SK-N-MC (cell line): ENCODE data around the gene ATP8B3.

ENCODE experiments used
- DNase-seq: peaks from one replicate; pipeline ENCODE4 v3.0.0-alpha.2; 2011; ENCODE audit warnings: low read depth, low spot score
- H3K27ac ChIP-seq: fragments of 200-600 bp; sonication (generic); 2 replicates; pipeline ENCODE4 v1.5.1; 2016; ENCODE audit warnings: mixed run types
- H3K36me3 ChIP-seq: fragments of 200-600 bp; sonication (generic); 2 replicates; pipeline ENCODE4 v1.6.1; 2017; ENCODE audit warnings: antibody characterized with exemption, low read length, mixed read lengths; ENCODE audit not compliant: insufficient read depth
- H3K4me3 ChIP-seq: fragments of 200-600 bp; sonication (generic); 2 replicates; pipeline ENCODE4 v1.5.1; 2016
- H3K9ac ChIP-seq: fragments of 200-600 bp; sonication (generic); 2 replicates; pipeline ENCODE4 v1.8.0; 2017; ENCODE audit warnings: mixed run types, mixed read lengths; ENCODE audit not compliant: insufficient read length
- H3K9me3 ChIP-seq: fragments of 200-600 bp; sonication (generic); 2 replicates; pipeline ENCODE4 v1.6.1; 2017; ENCODE audit warnings: low read depth, mild to moderate bottlenecking, antibody characterized with exemption, low read length, moderate library complexity, mixed read lengths
- EZH2 ChIP-seq: fragments of 200-600 bp; sonication (generic); IDR thresholded peaks from one replicate; pipeline ENCODE4 v1.6.1; 2017; ENCODE audit warnings: antibody characterized with exemption
- FOXP2 ChIP-seq: optimal IDR thresholded peaks from 2 replicates; pipeline ENCODE3; 2011; ENCODE audit warnings: mild to moderate bottlenecking, moderate library complexity; ENCODE audit not compliant: insufficient read depth; ENCODE audit errors: extremely low read length, control extremely low read depth
- POLR2AphosphoS5 ChIP-seq: IDR thresholded peaks from 2 replicates; pipeline ENCODE4 v1.6.1; 2012; ENCODE audit warnings: mild to moderate bottlenecking, low read depth, low read length, borderline replicate concordance

The ATP8B3 gene

GRCh38 chr19:1794424-1795172 is 17.5 kb downstream of the ATP8B3 start:
- H3K36me3 ChIP-seq, result no peaks in the 10 kb centered on the region
- no peak overlapping the region for H3K9ac ChIP-seq
- DNase-seq, result no peak
- TF ChIP-seq POLR2AphosphoS5, result no peak
- no peak overlapping the region for H3K27ac ChIP-seq
- no peak overlapping the region for H3K4me3 ChIP-seq
- H3K9me3 ChIP-seq, result no peaks in the 10 kb centered on the region

GRCh38 chr19:1791879-1792278 is 20.2 kb downstream of the ATP8B3 start:
- H3K27ac ChIP-seq, result no peak overlapping the region
- no peak overlapping the region for H3K4me3 ChIP-seq
- H3K9me3 ChIP-seq, result no peaks in the 10 kb centered on the region
- DNase-seq, result no peak
- H3K36me3 ChIP-seq, result no peaks in the 10 kb centered on the region
- no peak overlapping the region for H3K9ac ChIP-seq
- TF ChIP-seq POLR2AphosphoS5 (no peak), EZH2 (no peak)

- Histone ChIP-seq H3K36me3 (no peaks in the 10 kb centered on the region), H3K9ac (no peak overlapping the region), H3K4me3 (no peak overlapping the region), H3K9me3 (no peaks in the 10 kb centered on the region), H3K27ac (no peak overlapping the region)
- DNase-seq, result no peak
- TF ChIP-seq POLR2AphosphoS5, result no peak
- TF ChIP-seq FOXP2, result no peak
These were observed 21.9 kb downstream of the ATP8B3 start for GRCh38 chr19:1790054-1790792.

- Histone ChIP-seq H3K36me3 (no peaks in the 10 kb centered on the region), H3K9me3 (no peaks in the 10 kb centered on the region), H3K27ac (no peak overlapping the region), H3K9ac (no peak overlapping the region), H3K4me3 (no peak overlapping the region)
- no peak for DNase-seq
- TF ChIP-seq POLR2AphosphoS5 (no peak), EZH2 (no peak), FOXP2 (no peak)
These were observed 22.6 kb downstream of the ATP8B3 start for GRCh38 chr19:1789261-1790041.

GRCh38 chr19:1787116-1787515 is 25.0 kb downstream of the ATP8B3 start:
- Histone ChIP-seq H3K4me3 (no peak overlapping the region), H3K9me3 (no peaks in the 10 kb centered on the region), H3K9ac (no peak overlapping the region), H3K27ac (no peak overlapping the region), H3K36me3 (no peaks in the 10 kb centered on the region)
- TF ChIP-seq FOXP2 (no peak), EZH2 (no peak), POLR2AphosphoS5 (no peak)
- no peak for DNase-seq

- Histone ChIP-seq H3K27ac (no peak overlapping the region), H3K9ac (no peak overlapping the region), H3K9me3 (no peaks in the 10 kb centered on the region), H3K4me3 (no peak overlapping the region), H3K36me3 (no peaks in the 10 kb centered on the region)
- no peak for DNase-seq
- TF ChIP-seq EZH2 (no peak), POLR2AphosphoS5 (no peak), FOXP2 (no peak)
These were observed 25.4 kb downstream of the ATP8B3 start for GRCh38 chr19:1786668-1787067.

GRCh38 chr19:1785310-1785709 is 26.8 kb downstream of the ATP8B3 start:
- Histone ChIP-seq H3K9me3 (no peaks in the 10 kb centered on the region), H3K9ac (no peak overlapping the region), H3K36me3 (no peaks in the 10 kb centered on the region), H3K4me3 (no peak overlapping the region), H3K27ac (no peak overlapping the region)
- DNase-seq, result no peak
- TF ChIP-seq POLR2AphosphoS5, result no peak
- no peak for TF ChIP-seq EZH2
- TF ChIP-seq FOXP2, result no peak

GRCh38 chr19:1783874-1784273 is 28.2 kb downstream of the ATP8B3 start:
- no peak for DNase-seq
- TF ChIP-seq POLR2AphosphoS5 (no peak), EZH2 (no peak), FOXP2 (no peak)
- Histone ChIP-seq H3K9ac (no peak overlapping the region), H3K9me3 (no peaks in the 10 kb centered on the region), H3K36me3 (no peaks in the 10 kb centered on the region), H3K27ac (no peak overlapping the region), H3K4me3 (no peak overlapping the region)
